ENCODE data around the gene SIPA1L2.
"Not testable (repeated sequence)": the region's sequence is repeated elsewhere in the genome, so short reads cannot be mapped to it uniquely, and the experiment has no call there.

SIPA1L2 gene

DNA sequence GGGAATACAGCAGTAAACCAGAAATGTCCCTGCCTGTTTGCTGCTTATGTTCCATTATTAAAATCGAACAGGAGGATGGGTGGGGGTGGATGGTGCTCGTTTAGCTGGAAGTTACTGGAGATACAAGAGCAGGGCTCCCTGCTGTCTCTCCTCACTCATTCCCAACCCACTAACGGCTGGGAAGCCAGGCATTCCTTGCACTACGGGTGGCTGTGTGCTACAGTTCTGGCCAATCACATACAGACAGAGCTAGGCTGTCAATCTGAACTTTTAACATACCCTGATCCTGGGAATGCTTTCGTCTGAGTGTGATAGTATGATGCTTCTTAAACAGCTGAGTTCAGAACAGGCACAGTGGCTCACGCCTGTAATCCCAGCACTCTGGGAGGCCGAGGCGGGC is 7.0 kb downstream of the SIPA1L2 start:
- no peak for FAIRE-seq
- TF ChIP-seq TAF1 (IDR thresholded peaks at IDR 0.05; ENCODE audit: low read depth, low read length) (no peak), PAX5 (IDR thresholded peaks at IDR 0.05; ENCODE audit: insufficient read depth, low read length, severe bottlenecking) (no peak), POLR2AphosphoS5 (IDR thresholded peaks at IDR 0.05; ENCODE audit: low read depth, low read length) (no peak), POU2F2 (IDR thresholded peaks at IDR 0.05; ENCODE audit: low read depth, low read length) (no peak), POLR2A (IDR thresholded peaks at IDR 0.05; ENCODE audit: low read depth, low read length) (no peak), SPI1 (IDR thresholded peaks at IDR 0.05; ENCODE audit: low read depth, low read length) (no peak)
- DNase-seq (ENCODE audit: insufficient read length, low spot score): no peak

DNA sequence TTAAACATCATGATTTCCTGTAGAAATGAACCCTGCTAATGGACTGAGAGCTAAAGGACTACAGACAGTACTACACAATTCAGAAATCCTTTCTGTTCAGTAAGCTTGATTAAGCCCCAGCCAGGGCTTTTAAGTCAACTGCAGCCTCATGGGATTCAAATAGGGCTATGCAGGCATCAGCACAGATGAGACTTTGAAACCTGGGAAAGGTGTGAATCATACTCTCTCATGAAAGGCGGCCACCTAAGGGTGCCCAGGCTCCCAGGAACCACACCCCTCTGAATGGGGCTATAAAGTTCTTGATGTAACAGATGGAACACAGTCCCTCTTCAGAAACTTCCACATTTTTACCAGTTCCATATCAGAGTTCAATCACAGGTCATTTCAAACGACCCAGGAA is 7.6 kb downstream of the SIPA1L2 start:
- FAIRE-seq: no peak
- no peak for DNase-seq (ENCODE audit: insufficient read length, low spot score)
- no peak for TF ChIP-seq PAX5 (IDR thresholded peaks at IDR 0.05; ENCODE audit: insufficient read depth, low read length, severe bottlenecking)
- no peak for TF ChIP-seq TAF1 (IDR thresholded peaks at IDR 0.05; ENCODE audit: low read depth, low read length)
- TF ChIP-seq SPI1 (IDR thresholded peaks at IDR 0.05; ENCODE audit: low read depth, low read length): no peak
- no peak for TF ChIP-seq POLR2AphosphoS5 (IDR thresholded peaks at IDR 0.05; ENCODE audit: low read depth, low read length)
- no peak for TF ChIP-seq POU2F2 (IDR thresholded peaks at IDR 0.05; ENCODE audit: low read depth, low read length)
- TF ChIP-seq POLR2A (IDR thresholded peaks at IDR 0.05; ENCODE audit: low read depth, low read length): no peak

DNA sequence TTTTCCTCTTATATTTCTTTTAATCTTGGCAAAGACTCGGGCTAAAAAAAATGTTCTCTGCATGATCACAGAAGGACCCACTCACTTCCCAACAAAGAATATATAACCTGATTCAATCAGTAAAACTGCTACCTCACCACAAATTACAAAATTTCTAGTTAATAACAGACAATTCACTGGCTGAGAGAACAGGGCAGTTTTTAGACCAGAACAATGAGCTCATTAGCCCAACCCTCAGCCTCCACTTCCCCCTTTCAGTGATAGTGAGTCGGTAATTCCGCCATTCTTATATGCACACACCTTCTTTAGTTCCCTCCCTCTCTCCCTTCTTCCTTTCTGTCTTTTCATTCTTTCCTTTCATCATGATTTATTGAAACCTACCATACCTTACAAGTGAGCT is 8.9 kb downstream of the SIPA1L2 start:
- no peak for FAIRE-seq
- TF ChIP-seq POU2F2 (IDR thresholded peaks at IDR 0.05; ENCODE audit: low read depth, low read length): no peak
- no peak for TF ChIP-seq TAF1 (IDR thresholded peaks at IDR 0.05; ENCODE audit: low read depth, low read length)
- TF ChIP-seq PAX5 (IDR thresholded peaks at IDR 0.05; ENCODE audit: insufficient read depth, low read length, severe bottlenecking): no peak
- no peak for TF ChIP-seq POLR2A (IDR thresholded peaks at IDR 0.05; ENCODE audit: low read depth, low read length)
- TF ChIP-seq POLR2AphosphoS5 (IDR thresholded peaks at IDR 0.05; ENCODE audit: low read depth, low read length): no peak
- TF ChIP-seq SPI1 (IDR thresholded peaks at IDR 0.05; ENCODE audit: low read depth, low read length): no peak
- no peak for DNase-seq (ENCODE audit: insufficient read length, low spot score)

DNA sequence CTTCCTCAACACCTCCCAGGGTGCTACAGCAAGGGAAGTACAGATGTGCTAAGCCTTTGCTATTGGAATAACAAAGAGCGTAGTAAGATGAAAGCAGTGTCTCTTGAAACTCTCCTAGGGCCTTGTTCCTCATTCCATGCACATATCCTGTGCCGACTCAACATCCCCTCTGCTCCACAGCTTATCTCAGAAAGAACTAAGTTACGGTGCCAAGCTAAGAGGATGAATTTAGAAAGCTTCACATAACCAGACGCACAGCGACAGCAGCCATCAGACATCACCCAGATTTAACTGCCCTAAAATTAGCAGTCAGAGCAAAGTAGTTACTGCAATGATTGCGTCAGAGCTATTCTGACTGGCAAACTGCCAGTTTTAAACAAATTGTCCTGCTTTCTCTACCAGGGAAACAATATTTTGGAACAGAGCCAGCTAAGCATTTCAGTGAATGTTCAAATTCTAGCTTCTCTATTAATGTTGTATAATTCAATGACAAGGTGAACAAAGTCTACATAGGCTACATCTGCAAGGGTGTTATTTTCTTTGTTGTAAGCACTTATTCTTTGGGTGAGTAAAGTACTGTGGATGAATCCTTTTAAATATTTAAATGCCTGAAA is 9.5 kb downstream of the SIPA1L2 start:
- no peak for FAIRE-seq
- no peak for DNase-seq (ENCODE audit: insufficient read length, low spot score)
- no peak for TF ChIP-seq TAF1 (IDR thresholded peaks at IDR 0.05; ENCODE audit: low read depth, low read length)
- no peak for TF ChIP-seq PAX5 (IDR thresholded peaks at IDR 0.05; ENCODE audit: insufficient read depth, low read length, severe bottlenecking)
- no peak for TF ChIP-seq POLR2AphosphoS5 (IDR thresholded peaks at IDR 0.05; ENCODE audit: low read depth, low read length)

DNA sequence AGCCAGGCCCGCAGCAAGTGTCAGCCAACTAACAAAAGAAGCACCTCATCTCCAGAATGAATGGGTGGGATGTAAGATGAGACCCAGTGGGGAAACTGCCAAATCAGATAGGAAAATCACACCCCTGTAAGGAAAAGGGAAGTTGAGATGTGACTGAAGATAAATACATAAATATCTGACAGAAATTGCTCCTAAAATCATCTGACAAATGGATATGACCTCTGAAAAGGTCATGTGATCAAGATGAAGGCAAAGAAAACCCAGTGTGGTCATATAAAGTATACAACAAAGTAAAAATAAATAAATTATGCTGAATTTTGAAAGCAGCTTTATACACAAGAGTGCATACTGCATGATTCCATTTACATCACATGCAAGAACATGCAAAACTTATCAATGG is 12.7 kb downstream of the SIPA1L2 start:
- FAIRE-seq (no peak), DNase-seq (ENCODE audit: insufficient read length, low spot score) (no peak)
- TF ChIP-seq POU2F2 (IDR thresholded peaks at IDR 0.05; ENCODE audit: low read depth, low read length) (no peak), POLR2AphosphoS5 (IDR thresholded peaks at IDR 0.05; ENCODE audit: low read depth, low read length) (no peak), SPI1 (IDR thresholded peaks at IDR 0.05; ENCODE audit: low read depth, low read length) (no peak), PAX5 (IDR thresholded peaks at IDR 0.05; ENCODE audit: insufficient read depth, low read length, severe bottlenecking) (no peak), POLR2A (IDR thresholded peaks at IDR 0.05; ENCODE audit: low read depth, low read length) (no peak), TAF1 (IDR thresholded peaks at IDR 0.05; ENCODE audit: low read depth, low read length) (no peak)

DNA sequence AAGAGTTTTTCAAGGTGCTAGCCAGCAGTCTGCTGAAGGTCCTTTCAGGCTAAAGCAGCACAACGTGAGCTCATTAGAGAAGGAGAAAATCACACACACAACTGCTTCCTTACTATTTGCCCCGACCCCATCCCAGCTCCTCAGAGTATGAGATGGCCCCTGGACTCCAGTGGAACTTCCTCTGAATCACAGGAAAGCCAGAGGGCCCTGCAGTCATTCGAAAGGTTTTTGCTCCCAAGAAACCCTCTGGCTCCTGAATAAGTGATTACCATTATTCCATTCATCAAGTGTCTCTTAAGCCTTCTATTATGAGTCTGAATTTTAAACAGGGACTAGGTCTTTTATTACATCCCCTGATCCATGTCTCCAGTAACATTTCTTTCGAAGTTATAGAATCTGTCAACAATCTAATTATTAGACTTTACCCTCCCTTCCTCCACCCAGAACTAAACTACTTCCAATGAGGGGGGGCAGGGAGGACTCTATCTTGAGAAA is 14.6 kb downstream of the SIPA1L2 start:
- no peak for DNase-seq (ENCODE audit: insufficient read length, low spot score)
- no peak for FAIRE-seq
- TF ChIP-seq POLR2AphosphoS5 (IDR thresholded peaks at IDR 0.05; ENCODE audit: low read depth, low read length): no peak
- no peak for TF ChIP-seq SPI1 (IDR thresholded peaks at IDR 0.05; ENCODE audit: low read depth, low read length)
- TF ChIP-seq PAX5 (IDR thresholded peaks at IDR 0.05; ENCODE audit: insufficient read depth, low read length, severe bottlenecking): no peak
- TF ChIP-seq TAF1 (IDR thresholded peaks at IDR 0.05; ENCODE audit: low read depth, low read length): no peak
- no peak for TF ChIP-seq POU2F2 (IDR thresholded peaks at IDR 0.05; ENCODE audit: low read depth, low read length)

DNA sequence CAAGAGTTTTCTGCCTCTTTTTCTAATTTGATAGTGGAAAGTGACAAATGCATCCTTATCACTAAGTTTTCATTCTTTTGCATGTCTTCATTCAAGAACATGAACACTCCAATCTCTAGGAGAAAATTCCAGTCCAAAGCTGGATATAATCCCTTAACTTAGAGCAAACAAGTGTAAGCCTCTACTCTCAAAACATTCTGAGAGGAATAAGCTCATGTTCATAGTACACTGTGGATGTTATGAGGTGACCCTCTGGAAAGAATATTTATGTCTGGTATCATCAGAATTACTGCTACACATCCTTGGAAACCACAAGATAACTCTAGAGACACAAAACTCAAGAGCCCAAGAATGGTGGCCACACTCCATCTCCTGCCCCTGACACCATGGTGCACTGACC is 15.1 kb downstream of the SIPA1L2 start:
- FAIRE-seq: no peak
- TF ChIP-seq POU2F2 (IDR thresholded peaks at IDR 0.05; ENCODE audit: low read depth, low read length): no peak
- DNase-seq (ENCODE audit: insufficient read length, low spot score): no peak

DNA sequence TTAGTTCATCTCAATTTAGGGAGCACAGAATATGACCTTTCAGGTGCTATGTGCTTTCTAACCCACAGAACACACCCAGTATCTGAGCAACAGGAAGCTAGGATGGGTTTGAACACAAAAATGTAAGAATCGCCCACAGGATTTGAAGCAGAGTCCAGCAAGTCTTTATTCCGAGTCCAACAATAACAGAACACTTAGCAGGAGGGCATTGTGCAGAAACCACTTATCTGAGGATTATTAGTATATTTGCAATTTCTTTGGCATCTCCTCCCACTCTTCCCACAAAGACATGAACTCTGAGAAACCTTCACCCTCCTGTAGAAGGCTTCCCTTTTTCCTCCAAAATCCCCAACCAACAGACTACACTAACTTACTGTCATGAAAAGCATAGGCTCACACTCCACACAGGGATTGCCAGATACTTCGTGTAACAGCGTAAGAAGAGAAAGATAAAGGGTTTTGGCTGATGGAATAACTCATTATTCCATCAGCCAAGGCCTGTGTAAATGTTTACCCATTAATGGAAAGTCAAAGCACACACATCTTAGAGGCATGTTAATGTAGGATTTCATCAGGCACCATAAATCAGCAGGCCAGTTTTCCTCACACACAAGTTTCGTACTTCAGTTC is 16.1 kb downstream of the SIPA1L2 start:
- FAIRE-seq: no peak
- TF ChIP-seq SPI1 (IDR thresholded peaks at IDR 0.05; ENCODE audit: low read depth, low read length) (no peak), POLR2AphosphoS5 (IDR thresholded peaks at IDR 0.05; ENCODE audit: low read depth, low read length) (no peak), POU2F2 (IDR thresholded peaks at IDR 0.05; ENCODE audit: low read depth, low read length) (no peak), TAF1 (IDR thresholded peaks at IDR 0.05; ENCODE audit: low read depth, low read length) (no peak), PAX5 (IDR thresholded peaks at IDR 0.05; ENCODE audit: insufficient read depth, low read length, severe bottlenecking) (no peak), POLR2A (IDR thresholded peaks at IDR 0.05; ENCODE audit: low read depth, low read length) (no peak)
- no peak for DNase-seq (ENCODE audit: insufficient read length, low spot score)

DNA sequence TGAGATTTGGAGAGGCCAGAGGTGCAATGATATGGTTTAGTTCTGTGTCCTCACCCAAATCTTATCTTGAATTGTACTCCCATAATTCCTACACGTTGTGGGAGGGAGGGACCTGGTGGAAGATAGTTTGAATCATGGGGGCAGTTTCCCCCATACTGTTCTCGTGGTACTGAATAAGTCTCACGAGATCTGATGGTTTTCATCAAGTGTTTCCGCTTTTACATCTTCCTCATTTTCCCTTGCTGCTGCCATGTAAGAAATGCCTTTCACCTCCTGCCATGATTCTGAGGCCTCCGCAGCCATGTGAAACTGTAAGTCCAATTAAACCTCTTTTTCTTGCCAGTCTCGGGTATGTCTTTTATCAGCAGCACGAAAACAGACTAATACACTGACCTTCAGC is 17.1 kb downstream of the SIPA1L2 start:
- not testable (repeated sequence) for FAIRE-seq; DNase-seq (ENCODE audit: insufficient read length, low spot score)

DNA sequence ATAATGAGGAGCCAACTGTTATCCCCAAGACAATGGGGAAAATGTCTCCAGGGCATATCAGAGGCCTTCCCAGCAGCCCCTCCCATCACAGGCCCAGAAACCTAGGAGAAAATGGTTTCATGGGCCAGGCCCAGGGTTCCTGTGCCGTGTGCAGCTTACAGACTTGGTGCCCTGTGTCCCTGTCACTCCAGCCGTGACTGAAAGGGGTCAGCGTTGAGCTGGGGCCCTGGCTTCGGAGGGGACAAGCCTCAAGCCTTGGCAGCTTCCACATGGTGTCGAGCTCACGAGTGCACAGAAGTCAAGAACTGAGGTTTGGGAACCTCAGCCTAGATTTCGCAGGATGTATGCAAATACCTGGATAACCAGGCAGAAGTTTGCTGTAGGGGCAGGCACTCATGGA is 18.1 kb downstream of the SIPA1L2 start:
- no peak for TF ChIP-seq SPI1 (IDR thresholded peaks at IDR 0.05; ENCODE audit: low read depth, low read length)
- no peak for TF ChIP-seq POLR2A (IDR thresholded peaks at IDR 0.05; ENCODE audit: low read depth, low read length)
- TF ChIP-seq PAX5 (IDR thresholded peaks at IDR 0.05; ENCODE audit: insufficient read depth, low read length, severe bottlenecking): no peak
- TF ChIP-seq POLR2AphosphoS5 (IDR thresholded peaks at IDR 0.05; ENCODE audit: low read depth, low read length): no peak
- no peak for TF ChIP-seq POU2F2 (IDR thresholded peaks at IDR 0.05; ENCODE audit: low read depth, low read length)
- TF ChIP-seq TAF1 (IDR thresholded peaks at IDR 0.05; ENCODE audit: low read depth, low read length): no peak
- no peak for FAIRE-seq
- no peak for DNase-seq (ENCODE audit: insufficient read length, low spot score)

DNA sequence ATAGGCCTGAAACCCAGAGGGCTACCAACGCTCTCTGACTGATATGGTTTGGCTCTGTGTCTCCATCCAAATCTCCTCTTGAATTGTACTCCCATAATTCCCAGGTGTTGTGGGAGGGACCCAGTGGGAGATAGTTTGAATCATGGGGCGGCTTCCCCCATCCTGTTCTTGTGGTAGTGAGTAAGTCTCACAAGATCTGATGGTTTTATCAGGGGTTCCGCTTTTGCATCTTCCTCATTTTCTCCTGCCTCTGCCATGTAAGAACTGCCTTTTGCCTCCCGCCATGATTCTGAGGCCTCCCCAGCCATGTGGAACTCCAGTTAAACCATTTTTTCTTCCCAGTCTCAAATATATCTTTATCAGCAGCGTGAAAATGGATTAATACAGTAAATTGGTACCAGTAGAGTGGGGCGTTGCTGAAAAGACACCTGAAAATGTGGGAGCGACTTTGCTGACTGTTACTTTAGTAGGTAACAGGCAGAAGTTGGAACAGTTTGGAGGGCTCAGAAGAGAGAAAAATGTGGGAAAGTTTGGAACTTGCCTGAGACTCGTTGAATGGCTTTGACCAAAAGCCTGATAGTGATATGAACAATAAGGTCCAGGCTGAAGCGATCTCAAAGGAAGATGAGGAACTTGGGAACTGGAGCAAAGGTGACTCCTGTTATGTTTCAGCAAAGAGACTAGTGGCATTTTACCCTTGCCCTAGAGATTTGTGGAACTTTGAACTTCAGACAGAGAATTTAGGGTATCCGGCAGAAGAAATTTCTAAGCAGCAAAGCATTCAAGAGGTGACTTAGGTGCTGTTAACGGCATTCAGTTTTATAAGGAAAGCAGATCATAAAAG is 18.8 kb downstream of the SIPA1L2 start:
- DNase-seq (ENCODE audit: insufficient read length, low spot score); FAIRE-seq: not testable (repeated sequence)

All from GM12891 (cell line).